ENCODE measurements around the gene HSDL1.

HSDL1 gene

GRCh38 chr16:84144859-84145639 is at the start of gene HSDL1, which contains the start of gene DNAAF1:
TSS of gene HSDL1 (minus strand) at chr16:84145177. CDS start at chr16:84131321, 13,856 bp downstream.
TSS of gene DNAAF1 (plus strand) at chr16:84145308. CDS start at chr16:84145441, 133 bp downstream.
- peak; percentile 89 to 93 for DNase-seq (ENCODE audit: low read depth in 1 of 2, low spot score in 1 of 2)

- DNase-seq (ENCODE audit: low read depth in 1 of 2, low spot score in 1 of 2): no peak
Observed at GRCh38 chr16:84194018-84194417, 49.0 kb upstream of the HSDL1 start.

- no peak for DNase-seq (ENCODE audit: low read depth in 1 of 2, low spot score in 1 of 2)
Observed at GRCh38 chr16:84193480-84193879, 48.5 kb upstream of the HSDL1 start.

GRCh38 chr16:84191466-84191865 is 46.5 kb upstream of the HSDL1 start:
- DNase-seq (ENCODE audit: low read depth in 1 of 2, low spot score in 1 of 2): no peak

- no peak for DNase-seq (ENCODE audit: low read depth in 1 of 2, low spot score in 1 of 2)
Observed at GRCh38 chr16:84190731-84191388, 45.9 kb upstream of the HSDL1 start, which contains the start of gene ADAD2. TSS of gene ADAD2 (plus strand) at chr16:84191157. CDS start at chr16:84191231, 74 bp downstream.

- peak; percentile 86 to 89 for DNase-seq (ENCODE audit: low read depth in 1 of 2, low spot score in 1 of 2)
Observed at GRCh38 chr16:84186685-84187437, 41.9 kb upstream of the HSDL1 start, which contains the start of gene TAF1C. TSS of gene TAF1C (minus strand) at chr16:84187057. CDS start at chr16:84184988, 2,069 bp downstream.

- DNase-seq (ENCODE audit: low read depth in 1 of 2, low spot score in 1 of 2): no peak
Observed at GRCh38 chr16:84184775-84185174, 39.8 kb upstream of the HSDL1 start.

GRCh38 chr16:84183911-84184591 is 39.1 kb upstream of the HSDL1 start:
- DNase-seq (ENCODE audit: low read depth in 1 of 2, low spot score in 1 of 2): no peak

GRCh38 chr16:84183572-84183875 is 38.5 kb upstream of the HSDL1 start:
- no peak for DNase-seq (ENCODE audit: low read depth in 1 of 2, low spot score in 1 of 2)

GRCh38 chr16:84182680-84183571 is 37.9 kb upstream of the HSDL1 start:
- no peak for DNase-seq (ENCODE audit: low read depth in 1 of 2, low spot score in 1 of 2)

- no peak for DNase-seq (ENCODE audit: low read depth in 1 of 2, low spot score in 1 of 2)
Observed at GRCh38 chr16:84182104-84182503, 37.1 kb upstream of the HSDL1 start.

- no peak for DNase-seq (ENCODE audit: low read depth in 1 of 2, low spot score in 1 of 2)
Observed at GRCh38 chr16:84181144-84181915, 36.4 kb upstream of the HSDL1 start.

GRCh38 chr16:84180519-84181140 is 35.7 kb upstream of the HSDL1 start:
- DNase-seq (ENCODE audit: low read depth in 1 of 2, low spot score in 1 of 2): no peak

- DNase-seq (ENCODE audit: low read depth in 1 of 2, low spot score in 1 of 2): no peak
Observed at GRCh38 chr16:84179612-84180320, 34.8 kb upstream of the HSDL1 start.

GRCh38 chr16:84178892-84179611 is 34.1 kb upstream of the HSDL1 start:
- DNase-seq (ENCODE audit: low read depth in 1 of 2, low spot score in 1 of 2): no peak

- DNase-seq (ENCODE audit: low read depth in 1 of 2, low spot score in 1 of 2): no peak
Observed at GRCh38 chr16:84178146-84178765, 33.3 kb upstream of the HSDL1 start.

- no peak for DNase-seq (ENCODE audit: low read depth in 1 of 2, low spot score in 1 of 2)
Observed at GRCh38 chr16:84177741-84178073, 32.7 kb upstream of the HSDL1 start.
